ENCODE measurements around the gene MAPKAPK5. TPM values are rescaled to one million over a fixed set of nuclear protein-coding genes. Genes with fewer than 3 reads are reported as not detected.

MAPKAPK5 gene
- total and polyA plus RNA-seq, 9 of the 15 experiments (the other 6 are each of a cell fraction or from before 2014, with no cell fraction given), result 11.6 to 72.1 (median 60.4) TPM

GRCh38 chr12:111807232-111807631 lies 34.8 kb upstream of the MAPKAPK5 start:
- no peak for FAIRE-seq
- no peak overlapping the region for H3K4me2 ChIP-seq (ENCODE audit: insufficient read depth, low read length)
- no TSS peak for BruUV-seq (replicated peaks)
- no peak overlapping the region for H3K4me3 ChIP-seq
- H3K9me3 ChIP-seq (replicated peaks; ENCODE audit: control insufficient read depth, insufficient read depth, low read depth, low read length), result no peaks in the 10 kb centered on the region
- in situ Hi-C loops (cut with MboI), result no loop called here
- intact Hi-C loops (cut with micrococcal nuclease), result no loop called here
- no peak for TF ChIP-seq ZNF121 (CRISPR knock-in tag; conservative IDR thresholded peaks at IDR 0.05)
- TF ChIP-seq EGR1 (conservative IDR thresholded peaks at IDR 0.05), result peak; percentile 37; the same call in 1 of the 2 replicates
- TF ChIP-seq ZNF740 (CRISPR knock-in tag; IDR thresholded peaks at IDR 0.05), result no peak
- TF ChIP-seq ZNF740 (tag; IDR thresholded peaks at IDR 0.05), result no peak
- peak; percentile 11 for TF ChIP-seq MEIS2 (IDR thresholded peaks at IDR 0.05; ENCODE audit: partially characterized antibody)
- TF ChIP-seq RAD51 (IDR thresholded peaks at IDR 0.05; ENCODE audit: borderline replicate concordance, low read depth), result peak; percentile 28; the same call in 1 of the 2 replicates
- TF ChIP-seq PBX2 (CRISPR knock-in tag; IDR thresholded peaks at IDR 0.05; ENCODE audit: low read depth), result no peak
- TF ChIP-seq PBX2 (tag; conservative IDR thresholded peaks at IDR 0.05; ENCODE audit: low read depth), result 0 out of 2 replicates have a peak, but pooled peaks have one; percentile 30
- TF ChIP-seq ZNF316 (IDR thresholded peaks at IDR 0.05), result no peak
- no peak for TF ChIP-seq REST (IDR thresholded peaks at IDR 0.05; ENCODE audit: borderline replicate concordance)
- no peak for TF ChIP-seq REST (CRISPR knock-in tag; IDR thresholded peaks at IDR 0.05; ENCODE audit: low read depth)
- H3K36me3 ChIP-seq (ENCODE audit: control insufficient read depth, insufficient read depth, low read length), result peaks cover 4% of the 10 kb centered on the region; the same call in 1 of the 3 replicates
- ChIA-PET POLR2A (interaction anchor here (0.6 kb wide), 3 partner anchors 14 to 533 kb away, joined by 3 to 6 read pairs (median 3); no protein-coding TSS in a partner anchor), CTCF (ENCODE audit: low intra/inter-chr PET ratio) (interaction anchor here (0.7 kb wide), 1 partner anchor 913 kb away, joined by 3 read pairs; no protein-coding TSS in a partner anchor)
- no peaks in the 10 kb centered on the region for H3K9me1 ChIP-seq (ENCODE audit: control insufficient read depth, insufficient read depth, low read length)
- DNase-seq (ENCODE audit: extremely low read depth in 1 of 4, low spot score in 3 of 4), result no peak
- no peak overlapping the region for H3K27ac ChIP-seq (ENCODE audit: extremely low read depth, low read depth, low read length)
- no peaks in the 10 kb centered on the region for H3K79me2 ChIP-seq (ENCODE audit: control insufficient read depth, insufficient read depth, low read length)
- no peak overlapping the region for H2AFZ ChIP-seq (ENCODE audit: low read depth, low read length)
- H4K20me1 ChIP-seq (replicated peaks; ENCODE audit: control insufficient read depth, insufficient read depth, low read length), result no peaks in the 10 kb centered on the region
- no peak; the same call in 2 of the 3 replicates for ATAC-seq
- peak overlapping the region in 1 of 2 experiments; percentile 45; a peak in 1 of 4 replicates for H3K9ac ChIP-seq (ENCODE audit: insufficient read depth in 1 of 2, low read depth in 2 of 2, low read length in 2 of 2)
- WGBS (ENCODE audit: insufficient coverage, low coverage, missing lambda C conversion rate), result 56% methylated on average over 7 of the region's 7 CpGs
- no peaks in the 10 kb centered on the region for H3K27me3 ChIP-seq (ENCODE audit: control insufficient read depth in 2 of 2, insufficient read depth in 2 of 2, low read length in 2 of 2)
- H3K4me1 ChIP-seq (replicated peaks in 1 of 2; ENCODE audit: control insufficient read depth in 2 of 2, insufficient read depth in 2 of 2, low read length in 2 of 2), result no peaks in the 10 kb centered on the region
